Dendritic cell treated with granulocyte-macrophage colony-stimulating factor and Interleukin-4, amounts not matched to agents 40 ng/mL and 50 ng/mL, for 4 days (primary cell): ENCODE results near the gene F10.

Experiments used
- H3K27ac Mint-ChIP-seq: one replicate; pipeline ENCODE4 v1.8.0; 2022; ENCODE audit warnings: mild to moderate bottlenecking, mixed read lengths
- H3K27me3 Mint-ChIP-seq: one replicate; pipeline ENCODE4 v1.8.0; 2022; ENCODE audit warnings: mild to moderate bottlenecking, mixed read lengths
- H3K36me3 Mint-ChIP-seq: one replicate; pipeline ENCODE4 v1.8.0; 2022; ENCODE audit warnings: low read depth, mixed read lengths
- H3K4me1 Mint-ChIP-seq: one replicate; pipeline ENCODE4 v1.8.0; 2022; ENCODE audit warnings: low read depth, mixed read lengths
- H3K4me3 Mint-ChIP-seq: one replicate; pipeline ENCODE4 v1.8.0; 2022; ENCODE audit warnings: mild to moderate bottlenecking, moderate library complexity, mixed read lengths
- H3K9me3 Mint-ChIP-seq: one replicate; pipeline ENCODE4 v1.8.0; 2022; ENCODE audit warnings: mixed read lengths
- intact Hi-C: fragments of 100-400 bp; cut with micrococcal nuclease; formaldehyde crosslinking; loops from one replicate; pipeline ENCODE4 v1.15.0; 2022

Gene F10

DNA sequence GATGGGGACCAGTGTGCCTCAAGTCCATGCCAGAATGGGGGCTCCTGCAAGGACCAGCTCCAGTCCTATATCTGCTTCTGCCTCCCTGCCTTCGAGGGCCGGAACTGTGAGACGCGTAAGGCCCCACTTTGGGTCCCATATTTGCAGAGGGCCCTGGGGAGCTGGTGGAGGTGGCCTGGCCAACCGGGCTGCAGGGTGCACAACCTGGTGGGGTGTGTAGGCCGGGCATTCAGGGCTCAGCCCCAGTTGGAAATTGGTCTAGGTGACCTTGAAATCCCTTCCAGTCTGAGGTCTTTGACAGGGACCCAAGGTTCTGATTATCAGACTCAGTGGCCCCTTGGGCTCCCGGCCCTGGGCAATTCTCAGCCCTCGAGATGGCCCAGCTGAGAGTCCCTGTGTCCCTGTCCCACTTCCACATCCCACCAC lies 8.7 kb upstream of the F10 start:
- H3K27ac Mint-ChIP-seq, result no peak overlapping the region
- H3K9me3 Mint-ChIP-seq, result no peaks in the 10 kb centered on the region
- H3K27me3 Mint-ChIP-seq, result peaks cover 22% of the 10 kb centered on the region
- intact Hi-C loops, result no loop called here
- H3K4me3 Mint-ChIP-seq, result no peak overlapping the region
- no peaks in the 10 kb centered on the region for H3K36me3 Mint-ChIP-seq
- H3K4me1 Mint-ChIP-seq, result no peaks in the 10 kb centered on the region

DNA sequence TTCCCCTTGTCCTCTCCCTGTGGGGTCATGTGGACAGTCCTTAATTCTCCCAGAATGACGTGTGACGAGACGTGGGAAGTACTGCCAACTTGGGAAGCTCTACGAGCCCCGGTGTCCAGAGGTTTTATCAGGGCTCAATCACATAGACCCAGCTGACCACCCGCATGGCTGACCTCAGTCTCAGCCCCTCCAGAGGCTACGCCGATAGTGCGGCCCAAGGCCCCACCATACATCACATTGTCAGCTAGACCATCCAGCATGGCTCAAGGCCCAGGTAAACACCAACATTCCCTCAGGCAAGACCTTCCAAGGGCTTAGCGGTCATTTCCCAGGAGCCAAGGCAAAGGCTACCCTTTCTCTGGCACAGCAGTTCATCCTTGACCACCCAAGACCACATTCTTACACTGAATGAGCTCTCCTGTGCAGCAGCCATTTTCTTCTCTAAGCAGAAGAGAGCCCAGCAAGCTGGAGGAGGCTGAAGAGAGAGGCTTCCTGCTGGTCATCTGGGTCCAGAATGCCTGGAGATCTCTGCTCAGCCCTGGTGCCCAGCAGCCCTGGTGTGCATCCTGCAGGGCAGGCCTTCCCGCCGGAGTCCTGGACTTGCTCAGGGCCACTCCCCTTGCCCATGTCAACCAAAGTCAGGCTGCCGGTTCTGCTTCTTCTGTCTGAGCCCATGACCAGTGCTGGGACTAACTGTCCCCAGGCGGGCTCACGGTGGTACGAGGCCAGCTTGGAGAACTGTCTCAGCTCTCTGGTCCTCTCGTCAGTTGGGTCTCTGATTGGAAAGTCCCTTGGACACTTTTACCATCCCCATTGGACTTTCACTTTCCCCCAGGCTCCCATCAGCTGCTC lies 7.9 kb upstream of the F10 start:
- Mint-ChIP-seq H3K4me1 (no peaks in the 10 kb centered on the region), H3K4me3 (no peak overlapping the region), H3K27ac (no peak overlapping the region), H3K36me3 (no peaks in the 10 kb centered on the region), H3K27me3 (peaks cover 15% of the 10 kb centered on the region), H3K9me3 (no peaks in the 10 kb centered on the region)
- intact Hi-C loops, result no loop called here

DNA sequence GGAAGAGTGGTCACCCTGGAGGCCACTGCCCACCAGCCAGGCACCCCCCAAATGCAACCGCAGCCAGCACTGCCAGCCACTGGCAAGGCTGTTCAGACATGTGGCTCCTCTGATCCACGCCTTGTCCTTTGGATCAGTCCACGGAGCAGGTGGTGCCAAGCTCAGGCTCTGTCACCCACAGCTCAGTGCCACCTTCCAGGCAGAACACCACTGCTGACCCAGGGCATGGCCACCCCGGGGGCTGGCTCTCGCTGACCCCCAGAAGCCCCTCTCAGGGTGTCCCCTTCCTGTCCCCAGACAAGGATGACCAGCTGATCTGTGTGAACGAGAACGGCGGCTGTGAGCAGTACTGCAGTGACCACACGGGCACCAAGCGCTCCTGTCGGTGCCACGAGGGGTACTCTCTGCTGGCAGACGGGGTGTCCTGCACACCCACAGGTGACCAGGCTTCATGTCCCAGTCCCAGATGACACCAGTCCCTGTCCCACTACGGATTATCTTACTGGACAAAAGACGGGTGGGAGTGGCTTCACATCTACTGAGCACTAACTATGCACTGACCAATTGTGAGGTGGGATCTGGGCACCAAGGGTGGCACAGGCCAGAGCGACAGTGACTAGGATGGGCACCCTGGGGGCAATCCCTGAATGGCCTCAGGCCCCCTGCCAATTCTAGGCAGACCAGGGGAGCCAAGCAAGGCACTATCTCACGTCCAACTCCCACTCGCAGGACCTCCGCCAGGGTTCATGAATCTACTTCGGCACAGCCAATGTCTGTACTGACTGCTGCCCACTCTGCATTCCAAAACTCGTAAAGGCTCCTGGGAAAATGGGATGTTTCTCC lies 7.0 kb upstream of the F10 start:
- intact Hi-C loops, result no loop called here
- Mint-ChIP-seq H3K27ac (no peak overlapping the region), H3K4me3 (no peak overlapping the region), H3K4me1 (no peaks in the 10 kb centered on the region), H3K27me3 (peaks cover 11% of the 10 kb centered on the region), H3K36me3 (no peaks in the 10 kb centered on the region), H3K9me3 (no peaks in the 10 kb centered on the region)

DNA sequence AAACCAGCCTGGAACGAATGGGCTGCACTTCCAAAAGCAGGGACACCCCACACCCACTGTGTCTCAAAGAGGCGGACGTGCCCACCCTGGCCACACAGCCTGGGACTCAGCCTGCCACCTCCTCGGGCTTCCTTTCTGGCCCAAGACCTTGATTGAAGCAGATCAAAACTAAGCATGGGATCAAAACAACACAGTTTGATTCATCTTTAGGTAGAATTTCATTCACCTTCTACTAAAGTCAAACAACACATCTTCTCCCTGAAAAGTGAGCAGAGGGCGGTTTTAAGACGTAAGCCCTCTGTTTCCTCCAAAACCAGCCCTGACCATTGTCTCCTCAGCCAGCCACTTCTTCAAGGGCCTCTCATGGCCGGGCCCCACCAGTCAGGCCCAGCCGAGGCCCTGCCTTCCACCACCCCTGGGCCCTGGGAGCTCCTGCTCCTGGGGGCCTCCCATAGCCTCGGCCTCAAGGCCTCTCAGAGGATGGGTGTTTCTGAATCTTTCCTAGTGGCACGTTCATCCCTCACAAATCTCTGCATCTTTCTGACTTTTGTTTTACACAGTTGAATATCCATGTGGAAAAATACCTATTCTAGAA lies 6.3 kb upstream of the F10 start:
- Mint-ChIP-seq H3K4me3 (no peak overlapping the region), H3K27ac (no peak overlapping the region), H3K36me3 (no peaks in the 10 kb centered on the region), H3K4me1 (no peaks in the 10 kb centered on the region), H3K27me3 (peaks cover 5% of the 10 kb centered on the region), H3K9me3 (no peaks in the 10 kb centered on the region)
- intact Hi-C loops, result no loop called here

DNA sequence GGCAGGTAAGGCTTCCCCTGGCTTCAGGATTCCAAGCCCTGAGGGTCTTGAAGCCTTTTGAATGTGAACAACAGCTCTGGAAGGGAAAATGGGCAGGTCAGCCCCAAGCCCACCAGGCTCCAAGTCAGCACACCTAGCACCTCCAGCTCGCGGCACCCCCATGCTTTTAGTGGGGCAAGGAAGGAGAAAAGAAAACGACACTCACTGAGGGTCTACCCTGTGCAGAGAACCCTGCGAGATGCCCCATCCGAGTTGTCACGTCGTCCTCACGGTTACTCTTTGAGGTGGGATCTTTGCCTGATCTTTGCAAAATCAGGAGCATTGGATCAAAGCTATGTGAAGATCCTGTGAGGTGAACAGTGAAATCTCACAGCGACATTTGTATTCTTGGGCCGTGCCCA lies 5.7 kb upstream of the F10 start:
- H3K36me3 Mint-ChIP-seq, result no peaks in the 10 kb centered on the region
- no peaks in the 10 kb centered on the region for H3K9me3 Mint-ChIP-seq
- intact Hi-C loops, result no loop called here
- no peak overlapping the region for H3K27ac Mint-ChIP-seq
- peaks cover 5% of the 10 kb centered on the region for H3K27me3 Mint-ChIP-seq
- H3K4me3 Mint-ChIP-seq, result no peak overlapping the region
- H3K4me1 Mint-ChIP-seq, result no peaks in the 10 kb centered on the region

DNA sequence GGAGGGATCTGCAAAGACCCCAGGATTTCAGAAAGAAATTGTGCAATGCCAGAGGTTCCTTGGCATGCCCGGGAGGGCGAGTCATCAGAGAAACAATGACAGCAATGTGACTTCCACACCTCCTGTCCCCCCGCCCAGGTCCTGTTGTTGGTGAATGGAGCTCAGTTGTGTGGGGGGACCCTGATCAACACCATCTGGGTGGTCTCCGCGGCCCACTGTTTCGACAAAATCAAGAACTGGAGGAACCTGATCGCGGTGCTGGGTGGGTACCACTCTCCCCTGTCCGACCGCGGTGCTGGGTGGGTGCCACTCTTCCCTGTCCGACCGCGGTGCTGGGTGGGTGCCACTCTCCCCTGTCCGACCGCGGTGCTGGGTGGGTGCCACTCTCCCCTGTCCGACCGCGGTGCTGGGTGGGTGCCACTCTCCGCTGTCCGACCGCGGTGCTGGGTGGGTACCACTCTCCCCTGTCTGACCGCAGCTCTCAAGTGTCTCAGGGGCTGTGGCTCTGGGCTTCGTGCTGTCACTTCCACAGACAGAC lies 5.2 kb upstream of the F10 start:
- no peak overlapping the region for H3K4me3 Mint-ChIP-seq
- H3K36me3 Mint-ChIP-seq, result no peaks in the 10 kb centered on the region
- H3K4me1 Mint-ChIP-seq, result no peaks in the 10 kb centered on the region
- peaks cover 5% of the 10 kb centered on the region for H3K27me3 Mint-ChIP-seq
- intact Hi-C loops, result no loop called here
- H3K9me3 Mint-ChIP-seq, result no peaks in the 10 kb centered on the region
- H3K27ac Mint-ChIP-seq, result no peak overlapping the region

DNA sequence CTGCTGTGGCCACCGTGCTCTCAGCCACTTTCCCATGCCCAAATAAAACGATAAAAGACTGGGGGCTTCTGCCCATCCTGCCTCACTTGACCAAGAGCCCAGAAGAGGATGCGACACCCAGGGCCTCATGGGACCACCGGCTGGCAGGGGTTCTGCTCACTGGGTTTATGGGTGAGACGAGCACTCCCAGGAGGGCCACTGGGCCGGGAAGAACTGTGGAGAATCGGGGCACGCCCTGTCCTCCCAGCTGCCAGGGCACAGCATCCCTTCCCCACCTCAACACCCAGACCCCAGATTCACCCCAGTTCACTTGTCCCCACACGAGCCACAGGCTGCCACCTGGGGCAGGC lies 4.7 kb upstream of the F10 start:
- Mint-ChIP-seq H3K27me3 (peaks cover 6% of the 10 kb centered on the region), H3K4me3 (no peak overlapping the region), H3K27ac (no peak overlapping the region), H3K36me3 (no peaks in the 10 kb centered on the region), H3K4me1 (no peaks in the 10 kb centered on the region), H3K9me3 (no peaks in the 10 kb centered on the region)
- intact Hi-C loops, result no loop called here

DNA sequence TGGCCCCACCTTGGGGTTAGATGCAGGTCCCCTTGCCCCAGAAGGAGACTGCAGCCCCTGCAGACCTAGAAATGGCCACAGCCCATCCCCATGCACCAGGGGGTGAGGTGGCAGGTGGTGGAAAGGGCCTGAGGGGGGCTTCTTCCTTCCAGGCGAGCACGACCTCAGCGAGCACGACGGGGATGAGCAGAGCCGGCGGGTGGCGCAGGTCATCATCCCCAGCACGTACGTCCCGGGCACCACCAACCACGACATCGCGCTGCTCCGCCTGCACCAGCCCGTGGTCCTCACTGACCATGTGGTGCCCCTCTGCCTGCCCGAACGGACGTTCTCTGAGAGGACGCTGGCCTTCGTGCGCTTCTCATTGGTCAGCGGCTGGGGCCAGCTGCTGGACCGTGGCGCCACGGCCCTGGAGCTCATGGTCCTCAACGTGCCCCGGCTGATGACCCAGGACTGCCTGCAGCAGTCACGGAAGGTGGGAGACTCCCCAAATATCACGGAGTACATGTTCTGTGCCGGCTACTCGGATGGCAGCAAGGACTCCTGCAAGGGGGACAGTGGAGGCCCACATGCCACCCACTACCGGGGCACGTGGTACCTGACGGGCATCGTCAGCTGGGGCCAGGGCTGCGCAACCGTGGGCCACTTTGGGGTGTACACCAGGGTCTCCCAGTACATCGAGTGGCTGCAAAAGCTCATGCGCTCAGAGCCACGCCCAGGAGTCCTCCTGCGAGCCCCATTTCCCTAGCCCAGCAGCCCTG lies 4.2 kb upstream of the F10 start:
- Mint-ChIP-seq H3K4me1 (no peaks in the 10 kb centered on the region), H3K27me3 (peaks cover 7% of the 10 kb centered on the region), H3K4me3 (no peak overlapping the region), H3K27ac (no peak overlapping the region), H3K9me3 (no peaks in the 10 kb centered on the region), H3K36me3 (no peaks in the 10 kb centered on the region)
- intact Hi-C loops, result no loop called here

DNA sequence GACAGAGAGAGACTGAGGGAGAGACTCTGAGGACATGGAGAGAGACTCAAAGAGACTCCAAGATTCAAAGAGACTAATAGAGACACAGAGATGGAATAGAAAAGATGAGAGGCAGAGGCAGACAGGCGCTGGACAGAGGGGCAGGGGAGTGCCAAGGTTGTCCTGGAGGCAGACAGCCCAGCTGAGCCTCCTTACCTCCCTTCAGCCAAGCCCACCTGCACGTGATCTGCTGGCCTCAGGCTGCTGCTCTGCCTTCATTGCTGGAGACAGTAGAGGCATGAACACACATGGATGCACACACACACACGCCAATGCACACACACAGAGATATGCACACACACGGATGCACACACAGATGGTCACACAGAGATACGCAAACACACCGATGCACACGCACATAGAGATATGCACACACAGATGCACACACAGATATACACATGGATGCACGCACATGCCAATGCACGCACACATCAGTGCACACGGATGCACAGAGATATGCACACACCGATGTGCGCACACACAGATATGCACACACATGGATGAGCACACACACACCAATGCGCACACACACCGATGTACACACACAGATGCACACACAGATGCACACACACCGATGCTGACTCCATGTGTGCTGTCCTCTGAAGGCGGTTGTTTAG lies 3.3 kb upstream of the F10 start:
- Mint-ChIP-seq H3K27ac (no peak overlapping the region), H3K9me3 (no peaks in the 10 kb centered on the region), H3K4me1 (no peaks in the 10 kb centered on the region), H3K27me3 (peaks cover 3% of the 10 kb centered on the region), H3K4me3 (no peak overlapping the region), H3K36me3 (no peaks in the 10 kb centered on the region)
- intact Hi-C loops, result no loop called here

DNA sequence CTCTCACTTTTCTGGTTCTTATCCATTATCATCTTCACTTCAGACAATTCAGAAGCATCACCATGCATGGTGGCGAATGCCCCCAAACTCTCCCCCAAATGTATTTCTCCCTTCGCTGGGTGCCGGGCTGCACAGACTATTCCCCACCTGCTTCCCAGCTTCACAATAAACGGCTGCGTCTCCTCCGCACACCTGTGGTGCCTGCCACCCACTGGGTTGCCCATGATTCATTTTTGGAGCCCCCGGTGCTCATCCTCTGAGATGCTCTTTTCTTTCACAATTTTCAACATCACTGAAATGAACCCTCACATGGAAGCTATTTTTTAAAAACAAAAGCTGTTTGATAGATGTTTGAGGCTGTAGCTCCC lies 2.8 kb upstream of the F10 start:
- no peak overlapping the region for H3K4me3 Mint-ChIP-seq
- H3K36me3 Mint-ChIP-seq, result no peaks in the 10 kb centered on the region
- no peaks in the 10 kb centered on the region for H3K4me1 Mint-ChIP-seq
- intact Hi-C loops, result no loop called here
- no peaks in the 10 kb centered on the region for H3K9me3 Mint-ChIP-seq
- H3K27ac Mint-ChIP-seq, result no peak overlapping the region
- peaks cover 3% of the 10 kb centered on the region for H3K27me3 Mint-ChIP-seq

DNA sequence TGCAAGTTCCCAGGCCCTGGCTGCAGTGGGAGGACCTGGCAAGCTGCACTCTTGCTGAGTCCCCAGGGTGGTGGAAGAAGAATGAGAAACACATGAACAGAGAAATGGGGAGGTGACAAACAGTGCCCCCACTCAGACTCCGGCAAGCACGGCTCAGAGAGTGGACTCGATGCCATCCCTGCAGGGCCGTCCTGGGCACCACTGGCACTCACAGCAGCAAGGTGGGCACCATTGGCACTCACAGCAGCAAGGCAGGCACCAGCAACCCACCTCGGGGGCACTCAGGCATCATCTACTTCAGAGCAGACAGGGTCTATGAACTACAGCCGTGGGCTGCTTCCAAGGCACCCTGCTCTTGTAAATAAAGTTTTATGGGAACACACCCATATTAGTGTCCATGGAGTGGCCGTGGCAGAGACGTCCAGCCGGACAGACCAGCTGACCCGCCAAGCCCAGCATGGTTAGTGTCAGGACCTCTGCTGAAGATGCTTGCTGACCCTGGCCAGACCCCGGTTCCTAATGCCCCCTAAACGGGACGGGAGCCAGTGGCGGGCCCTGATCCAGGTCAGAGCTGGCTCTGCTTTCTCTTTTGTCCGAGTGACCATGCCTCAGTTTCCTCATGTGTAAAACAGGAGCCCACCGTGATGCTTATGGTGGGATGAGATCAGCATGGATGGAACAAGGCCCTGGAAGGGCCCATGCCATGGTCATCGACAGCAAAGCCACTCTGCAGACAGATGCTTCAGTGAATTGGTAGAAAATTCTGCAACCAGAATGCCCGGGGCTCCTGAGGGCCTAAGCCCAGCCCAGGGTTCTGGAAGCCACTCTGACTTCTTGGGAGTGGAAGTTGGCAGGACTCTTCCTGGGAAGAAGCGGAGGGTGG lies 2.1 kb upstream of the F10 start:
- Mint-ChIP-seq H3K4me3 (no peak overlapping the region), H3K9me3 (no peaks in the 10 kb centered on the region), H3K27ac (no peak overlapping the region), H3K36me3 (no peaks in the 10 kb centered on the region), H3K4me1 (no peaks in the 10 kb centered on the region), H3K27me3 (peaks cover 3% of the 10 kb centered on the region)
- intact Hi-C loops, result no loop called here

DNA sequence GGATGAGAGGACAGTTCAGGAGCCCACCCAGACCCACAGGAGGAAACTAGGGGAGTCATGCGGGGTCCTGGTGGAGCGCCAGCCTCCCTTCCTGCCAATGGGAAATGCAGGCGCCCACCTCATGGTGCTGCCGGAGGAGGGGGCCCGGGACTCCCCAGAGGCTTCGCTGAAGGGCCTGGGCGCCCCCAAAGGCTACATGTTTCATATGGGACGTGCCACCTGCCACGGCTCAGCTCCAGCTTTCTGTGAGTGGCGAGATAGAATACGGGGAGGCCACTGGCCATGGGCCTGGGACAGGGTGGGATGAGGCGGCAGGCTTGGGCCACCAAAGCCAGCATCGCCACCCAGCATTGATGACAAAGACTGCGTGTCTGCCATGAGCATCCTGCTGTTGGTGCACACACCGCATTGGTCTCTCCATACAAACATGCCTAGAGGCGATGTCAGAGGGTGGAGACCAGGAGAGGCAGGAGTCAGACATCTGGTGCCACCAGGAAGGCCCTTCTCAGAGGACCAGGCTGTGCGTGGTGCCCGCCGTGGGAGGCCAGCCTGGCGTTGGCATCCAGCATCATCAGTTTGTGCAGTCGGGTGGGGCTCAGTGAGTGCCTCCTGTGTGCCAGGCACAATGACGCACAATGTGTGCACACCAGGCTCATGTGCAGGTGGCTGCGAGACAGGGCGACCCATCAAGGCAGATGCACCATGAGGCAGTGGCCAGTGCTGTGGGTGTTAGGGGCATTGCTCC lies 1.2 kb upstream of the F10 start:
- intact Hi-C loops, result no loop called here
- H3K27ac Mint-ChIP-seq, result no peak overlapping the region
- no peaks in the 10 kb centered on the region for H3K4me1 Mint-ChIP-seq
- H3K9me3 Mint-ChIP-seq, result no peaks in the 10 kb centered on the region
- H3K36me3 Mint-ChIP-seq, result no peaks in the 10 kb centered on the region
- peaks cover 3% of the 10 kb centered on the region for H3K27me3 Mint-ChIP-seq
- H3K4me3 Mint-ChIP-seq, result no peak overlapping the region
